Caco-2 (cell line): ENCODE measurements around the gene OR11H6. TPM values are rescaled to one million over a fixed set of nuclear protein-coding genes. Genes with fewer than 3 reads are reported as not detected.
A peak's percentile ranks its signal among the peaks of the same experiment; 100 is the strongest.

Source experiments
- BruUV-seq: library from RNA; stranded (reverse); fragments of 400-500 nt; replicated peaks from 2 replicates; lab custom pipeline; 2021; lab: Mats Ljungman, UMichigan
- CTCF ChIA-PET: fragments of 300-600 bp; sonication (Branson Sonifier 250); formaldehyde crosslinking; loops from one replicate; lab custom pipeline; 2022; ENCODE audit warnings: antibody characterized with exemption; lab: Charles Lee
- POLR2A ChIA-PET: fragments of 300-600 bp; sonication (Branson Sonifier 250); formaldehyde crosslinking; loops from one replicate; lab custom pipeline; 2022; ENCODE audit warnings: antibody characterized with exemption; lab: Charles Lee
- DNase-seq, 2 experiments: peaks; one replicate each; pipeline versions ENCODE4 v3.0.0 to v3.0.0-alpha.2; 2020 to 2022
- H3K27me3 ChIP-seq: replicated peaks from 2 replicates; pipeline ENCODE4 v1.6.0; 2011; ENCODE audit warnings: low read length; ENCODE audit not compliant: control insufficient read depth, insufficient read depth
- H3K36me3 ChIP-seq: 2 replicates; pipeline ENCODE4 v1.5.1; 2011; ENCODE audit warnings: low read length; ENCODE audit not compliant: control insufficient read depth, insufficient read depth
- H3K4me1 ChIP-seq: fragments of 250-450 bp; sonication (Bioruptor Pico); 2 replicates; pipeline ENCODE4 v1.5.1; 2020; ENCODE audit warnings: mild to moderate bottlenecking
- H3K4me3 ChIP-seq: 2 replicates; pipeline ENCODE4 v1.5.1; 2011; ENCODE audit warnings: low read depth, mild to moderate bottlenecking, control low read depth, low read length
- H3K9me3 ChIP-seq: fragments of 250-450 bp; sonication (Bioruptor Pico); 2 replicates; pipeline ENCODE4 v1.5.1; 2020; ENCODE audit warnings: mild to moderate bottlenecking, moderate library complexity
- H3K27ac Mint-ChIP-seq: one replicate; pipeline ENCODE4 v1.8.0; 2022; ENCODE audit warnings: mixed read lengths; ENCODE audit not compliant: unreplicated experiment
- H3K27me3 Mint-ChIP-seq: one replicate; pipeline ENCODE4 v1.8.0; 2022; ENCODE audit warnings: mixed read lengths; ENCODE audit not compliant: insufficient read depth, unreplicated experiment
- H3K36me3 Mint-ChIP-seq: one replicate; pipeline ENCODE4 v1.8.0; 2022; ENCODE audit warnings: mild to moderate bottlenecking, mixed read lengths; ENCODE audit not compliant: insufficient read depth, unreplicated experiment
- H3K4me1 Mint-ChIP-seq: one replicate; pipeline ENCODE4 v1.8.0; 2022; ENCODE audit warnings: low read depth, mixed read lengths; ENCODE audit not compliant: unreplicated experiment
- H3K4me3 Mint-ChIP-seq: one replicate; pipeline ENCODE4 v1.8.0; 2022; ENCODE audit warnings: mild to moderate bottlenecking, moderate library complexity, mixed read lengths; ENCODE audit not compliant: unreplicated experiment
- H3K9me3 Mint-ChIP-seq: one replicate; pipeline ENCODE4 v1.8.0; 2022; ENCODE audit warnings: mixed read lengths; ENCODE audit not compliant: unreplicated experiment
- intact Hi-C: fragments of 100-400 bp; cut with micrococcal nuclease; formaldehyde crosslinking; loops from one replicate; pipeline ENCODE4 v1.10.0; 2022; ENCODE audit not compliant: unreplicated experiment
- total RNA-seq: library from RNA; stranded (reverse); gene quantifications from 2 replicates; pipeline ENCODE4 v1.2.3, GENCODE V29; 2022
- TF ChIP-seq, protein P1 (sequence below), 2 experiments: fragments of 200-600 bp in 1 of 2; IDR thresholded peaks; 1 replicate in 1 of 2; 2 replicates in 1 of 2; pipeline versions ENCODE4 v1.5.1 to v1.8.0; 2011 to 2022; ENCODE audit warnings: antibody characterized with exemption in 1 of 2, control low read depth in 1 of 2, inconsistent platforms in 1 of 2, low read depth in 1 of 2, low read length in 1 of 2, mild to moderate bottlenecking in 1 of 2, moderate library complexity in 1 of 2; ENCODE audit not compliant: insufficient read depth in 1 of 2, severe bottlenecking in 1 of 2, unreplicated experiment in 1 of 2

OR11H6 gene
- total RNA-seq, 1 experiment from 2014 or later, result not detected

DNA sequence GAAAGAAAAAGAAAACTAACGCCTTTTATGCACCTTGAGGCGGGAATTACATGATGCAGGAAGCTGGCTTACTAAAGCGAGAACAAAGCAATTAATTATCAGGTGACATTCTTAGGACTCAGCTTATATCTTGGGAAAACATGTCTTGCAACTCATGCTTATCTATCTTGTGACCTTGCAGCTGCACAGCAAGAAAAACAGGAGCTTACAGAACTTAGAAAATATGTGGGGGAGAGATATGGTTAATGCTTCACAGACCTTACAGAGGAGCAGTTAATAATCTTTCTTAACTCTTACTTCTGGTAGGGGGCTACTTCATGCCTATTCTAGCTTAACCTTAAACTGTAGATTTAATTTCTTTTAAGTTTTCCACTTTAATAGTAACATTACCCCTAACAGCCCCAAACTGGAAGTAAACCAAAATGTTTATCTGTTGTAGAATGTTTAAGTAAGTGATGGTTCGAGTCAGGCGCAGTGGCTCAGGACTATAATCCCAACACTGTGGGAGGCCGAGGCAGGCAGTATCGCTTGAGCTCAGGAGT lies 46.0 kb upstream of the OR11H6 start:
- TF ChIP-seq, protein P1, sequence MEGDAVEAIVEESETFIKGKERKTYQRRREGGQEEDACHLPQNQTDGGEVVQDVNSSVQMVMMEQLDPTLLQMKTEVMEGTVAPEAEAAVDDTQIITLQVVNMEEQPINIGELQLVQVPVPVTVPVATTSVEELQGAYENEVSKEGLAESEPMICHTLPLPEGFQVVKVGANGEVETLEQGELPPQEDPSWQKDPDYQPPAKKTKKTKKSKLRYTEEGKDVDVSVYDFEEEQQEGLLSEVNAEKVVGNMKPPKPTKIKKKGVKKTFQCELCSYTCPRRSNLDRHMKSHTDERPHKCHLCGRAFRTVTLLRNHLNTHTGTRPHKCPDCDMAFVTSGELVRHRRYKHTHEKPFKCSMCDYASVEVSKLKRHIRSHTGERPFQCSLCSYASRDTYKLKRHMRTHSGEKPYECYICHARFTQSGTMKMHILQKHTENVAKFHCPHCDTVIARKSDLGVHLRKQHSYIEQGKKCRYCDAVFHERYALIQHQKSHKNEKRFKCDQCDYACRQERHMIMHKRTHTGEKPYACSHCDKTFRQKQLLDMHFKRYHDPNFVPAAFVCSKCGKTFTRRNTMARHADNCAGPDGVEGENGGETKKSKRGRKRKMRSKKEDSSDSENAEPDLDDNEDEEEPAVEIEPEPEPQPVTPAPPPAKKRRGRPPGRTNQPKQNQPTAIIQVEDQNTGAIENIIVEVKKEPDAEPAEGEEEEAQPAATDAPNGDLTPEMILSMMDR (IDR thresholded peaks at IDR 0.05; ENCODE audit: insufficient read depth in 1 of 2, low read depth in 1 of 2, low read length in 1 of 2, severe bottlenecking in 1 of 2, unreplicated experiment in 1 of 2), result no peak
- Mint-ChIP-seq H3K4me3 (no peak overlapping the region), H3K9me3 (no peaks in the 10 kb centered on the region), H3K27ac (no peak overlapping the region), H3K36me3 (no peaks in the 10 kb centered on the region), H3K27me3 (no peaks in the 10 kb centered on the region), H3K4me1 (no peaks in the 10 kb centered on the region)
- peaks cover 10% of the 10 kb centered on the region for H3K4me1 ChIP-seq
- POLR2A ChIA-PET, result no interaction called here
- BruUV-seq, result no TSS peak
- H3K36me3 ChIP-seq, result no peaks in the 10 kb centered on the region
- intact Hi-C loops, result no loop called here
- peak in 1 of 2 experiments; percentile 26 for DNase-seq
- no peaks in the 10 kb centered on the region for H3K27me3 ChIP-seq
- no peak overlapping the region for H3K4me3 ChIP-seq
- CTCF ChIA-PET, result no interaction called here
- no peaks in the 10 kb centered on the region for H3K9me3 ChIP-seq

DNA sequence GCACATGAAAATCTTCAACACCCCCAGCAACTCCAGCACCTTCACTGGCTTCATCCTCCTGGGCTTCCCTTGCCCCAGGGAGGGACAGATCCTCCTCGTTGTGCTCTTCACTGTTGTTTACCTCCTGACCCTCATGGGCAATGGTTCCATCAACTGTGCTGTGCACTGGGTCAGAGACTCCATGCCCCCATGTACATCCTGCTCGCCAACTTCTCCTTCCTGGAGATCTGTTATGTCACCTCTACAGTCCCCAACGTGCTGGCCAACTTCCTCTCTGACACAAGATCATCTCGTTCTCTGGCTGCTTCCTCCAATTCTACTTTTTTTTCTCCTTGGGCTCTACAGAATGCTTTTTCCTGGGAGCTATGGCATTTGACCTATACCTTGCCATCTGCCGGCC lies 44.3 kb upstream of the OR11H6 start:
- no peak overlapping the region for H3K4me3 Mint-ChIP-seq
- no peak for DNase-seq
- ChIA-PET POLR2A (no interaction called here), CTCF (no interaction called here)
- no peaks in the 10 kb centered on the region for H3K9me3 Mint-ChIP-seq
- BruUV-seq, result no TSS peak
- Histone ChIP-seq H3K9me3 (no peaks in the 10 kb centered on the region), H3K27me3 (no peaks in the 10 kb centered on the region), H3K36me3 (no peaks in the 10 kb centered on the region), H3K4me3 (no peak overlapping the region), H3K4me1 (peaks cover 10% of the 10 kb centered on the region)
- no peaks in the 10 kb centered on the region for H3K36me3 Mint-ChIP-seq
- TF ChIP-seq, protein P1 (IDR thresholded peaks at IDR 0.05; ENCODE audit: insufficient read depth in 1 of 2, low read depth in 1 of 2, low read length in 1 of 2, severe bottlenecking in 1 of 2, unreplicated experiment in 1 of 2), result no peak
- H3K27ac Mint-ChIP-seq, result no peak overlapping the region
- no peaks in the 10 kb centered on the region for H3K4me1 Mint-ChIP-seq
- no peaks in the 10 kb centered on the region for H3K27me3 Mint-ChIP-seq
- intact Hi-C loops, result no loop called here

DNA sequence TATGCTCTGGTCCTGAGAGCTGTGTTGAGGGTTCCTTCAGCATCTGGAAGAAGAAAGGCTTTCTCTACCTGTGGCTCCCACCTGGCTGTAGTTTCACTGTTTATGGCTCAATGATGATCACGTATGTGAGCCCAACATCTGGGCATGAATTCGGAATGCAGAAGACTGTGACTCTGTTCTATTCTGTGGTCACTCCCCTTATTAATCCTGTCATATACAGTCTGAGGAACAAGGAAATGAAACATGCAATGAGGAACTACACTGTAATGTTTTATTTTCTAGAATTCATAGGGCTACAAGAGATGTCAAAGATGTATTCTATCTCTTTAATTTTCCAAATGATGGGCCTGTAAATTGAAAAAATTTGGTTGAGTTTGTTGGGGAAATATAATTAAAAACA lies 43.6 kb upstream of the OR11H6 start:
- intact Hi-C loops, result no loop called here
- Mint-ChIP-seq H3K4me3 (no peak overlapping the region), H3K27ac (no peak overlapping the region), H3K27me3 (no peaks in the 10 kb centered on the region), H3K9me3 (no peaks in the 10 kb centered on the region), H3K4me1 (no peaks in the 10 kb centered on the region), H3K36me3 (no peaks in the 10 kb centered on the region)
- H3K4me1 ChIP-seq, result peaks cover 10% of the 10 kb centered on the region
- H3K36me3 ChIP-seq, result no peaks in the 10 kb centered on the region
- ChIA-PET CTCF (no interaction called here), POLR2A (no interaction called here)
- BruUV-seq, result no TSS peak
- H3K27me3 ChIP-seq, result no peaks in the 10 kb centered on the region
- TF ChIP-seq, protein P1 (IDR thresholded peaks at IDR 0.05; ENCODE audit: insufficient read depth in 1 of 2, low read depth in 1 of 2, low read length in 1 of 2, severe bottlenecking in 1 of 2, unreplicated experiment in 1 of 2), result no peak
- DNase-seq, result no peak
- H3K4me3 ChIP-seq, result no peak overlapping the region
- no peaks in the 10 kb centered on the region for H3K9me3 ChIP-seq
